Body of pancreas (tissue), 4 donors: ENCODE measurements around the gene FAM107B. TPM values are rescaled to one million over a fixed set of nuclear protein-coding genes. Genes with fewer than 3 reads are reported as not detected.

Experiments
- ATAC-seq: fragments of 150-250 bp; one replicate; pipeline ENCODE4 v1.9.1; 2016
- DNase-seq, 4 donors: peaks; one replicate each; pipeline ENCODE4 v3.0.0-alpha.2; 2019
- H3K27ac ChIP-seq, 4 donors: fragments of 200-600 bp; sonication (generic); 1 replicate in 3 of 4; 2 replicates in 1 of 4; pipeline versions ENCODE4 v1.5.1 to v1.6.1; 2016 to 2019; ENCODE audit warnings: mild to moderate bottlenecking in 1 of 4, mixed read lengths in 1 of 4, moderate library complexity in 1 of 4
- H3K27me3 ChIP-seq, 2 donors: fragments of 200-600 bp; sonication (generic); one replicate each; pipeline ENCODE4 v1.6.0; 2016; ENCODE audit warnings: mild to moderate bottlenecking in 1 of 2
- H3K36me3 ChIP-seq, 2 donors: fragments of 200-600 bp; sonication (generic); replicated peaks in 1 of 2; 2 replicates each; pipeline ENCODE4 v1.5.1; 2016; ENCODE audit warnings: low read depth in 2 of 2; ENCODE audit not compliant: insufficient read depth in 1 of 2
- H3K4me1 ChIP-seq: fragments of 200-600 bp; sonication (generic); one replicate; pipeline ENCODE4 v1.6.0; 2016
- H3K4me3 ChIP-seq, 2 donors: fragments of 200-600 bp; sonication (generic); 1 replicate in 1 of 2; 2 replicates in 1 of 2; pipeline ENCODE4 v1.5.1; 2016 to 2019
- H3K9me3 ChIP-seq, 3 donors: fragments of 200-600 bp; sonication (generic); 1 replicate in 2 of 3; 2 replicates in 1 of 3; pipeline ENCODE4 v1.5.1; 2016
- POLR2A ChIP-seq, 3 donors: fragments of 450-650 bp; IDR thresholded peaks; one replicate each; pipeline ENCODE4 v1.6.1; 2016; ENCODE audit warnings: antibody characterized with exemption in 3 of 3, mild to moderate bottlenecking in 2 of 3
- WGBS, 2 donors: methylation state at CpG; one replicate each; pipeline ENCODE4 v1.1.5; 2017; 5-methylcytosine and 5-hydroxymethylcytosine counted together
- intact Hi-C: fragments of 100-400 bp; cut with DNase I; formaldehyde crosslinking; loops from one replicate; pipeline ENCODE4 v1.15.1; 2023
- total RNA-seq, 2 donors: library from RNA; depleted of rRNA; stranded (reverse); fragments of >200 nt; gene quantifications; one replicate each; pipeline ENCODE4 v1.1.0, GENCODE V29; 2016
- TF ChIP-seq, protein P1 (sequence below), 7 experiments: fragments of 450-650 bp in 4 of 7; fragments of 200-600 bp in 3 of 7; sonication (generic) in 3 of 7; IDR thresholded peaks; one replicate each; pipeline ENCODE4 v1.5.1; 2016 to 2019; ENCODE audit warnings: antibody characterized with exemption in 7 of 7

Gene FAM107B
- total RNA-seq, 2 donors from 2014 or later: 19.4 to 45.9 TPM

- Histone ChIP-seq H3K4me1 (peaks cover 50% of the 10 kb centered on the region), H3K27ac (peak overlapping the region in 3 of 4 donors; percentile 54 to 64 (median 63)), H3K9me3 (no peaks in the 10 kb centered on the region), H3K27me3 (no peaks in the 10 kb centered on the region), H3K4me3 (no peak overlapping the region), H3K36me3 (no peaks in the 10 kb centered on the region)
- intact Hi-C loops: no loop called here
- DNase-seq (peak; percentile 51 to 71 (median 62)), ATAC-seq (peak; percentile 58)
- TF ChIP-seq POLR2A (IDR thresholded peaks at IDR 0.05): no peak
- TF ChIP-seq, protein P1, sequence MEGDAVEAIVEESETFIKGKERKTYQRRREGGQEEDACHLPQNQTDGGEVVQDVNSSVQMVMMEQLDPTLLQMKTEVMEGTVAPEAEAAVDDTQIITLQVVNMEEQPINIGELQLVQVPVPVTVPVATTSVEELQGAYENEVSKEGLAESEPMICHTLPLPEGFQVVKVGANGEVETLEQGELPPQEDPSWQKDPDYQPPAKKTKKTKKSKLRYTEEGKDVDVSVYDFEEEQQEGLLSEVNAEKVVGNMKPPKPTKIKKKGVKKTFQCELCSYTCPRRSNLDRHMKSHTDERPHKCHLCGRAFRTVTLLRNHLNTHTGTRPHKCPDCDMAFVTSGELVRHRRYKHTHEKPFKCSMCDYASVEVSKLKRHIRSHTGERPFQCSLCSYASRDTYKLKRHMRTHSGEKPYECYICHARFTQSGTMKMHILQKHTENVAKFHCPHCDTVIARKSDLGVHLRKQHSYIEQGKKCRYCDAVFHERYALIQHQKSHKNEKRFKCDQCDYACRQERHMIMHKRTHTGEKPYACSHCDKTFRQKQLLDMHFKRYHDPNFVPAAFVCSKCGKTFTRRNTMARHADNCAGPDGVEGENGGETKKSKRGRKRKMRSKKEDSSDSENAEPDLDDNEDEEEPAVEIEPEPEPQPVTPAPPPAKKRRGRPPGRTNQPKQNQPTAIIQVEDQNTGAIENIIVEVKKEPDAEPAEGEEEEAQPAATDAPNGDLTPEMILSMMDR (IDR thresholded peaks at IDR 0.05): no peak
- 54 to 55% methylated on average over 6 of the region's 6 CpGs for WGBS, 2 donors
These were observed 187.8 kb downstream of the FAM107B start for GRCh38 chr10:14586901-14587300.

DNA sequence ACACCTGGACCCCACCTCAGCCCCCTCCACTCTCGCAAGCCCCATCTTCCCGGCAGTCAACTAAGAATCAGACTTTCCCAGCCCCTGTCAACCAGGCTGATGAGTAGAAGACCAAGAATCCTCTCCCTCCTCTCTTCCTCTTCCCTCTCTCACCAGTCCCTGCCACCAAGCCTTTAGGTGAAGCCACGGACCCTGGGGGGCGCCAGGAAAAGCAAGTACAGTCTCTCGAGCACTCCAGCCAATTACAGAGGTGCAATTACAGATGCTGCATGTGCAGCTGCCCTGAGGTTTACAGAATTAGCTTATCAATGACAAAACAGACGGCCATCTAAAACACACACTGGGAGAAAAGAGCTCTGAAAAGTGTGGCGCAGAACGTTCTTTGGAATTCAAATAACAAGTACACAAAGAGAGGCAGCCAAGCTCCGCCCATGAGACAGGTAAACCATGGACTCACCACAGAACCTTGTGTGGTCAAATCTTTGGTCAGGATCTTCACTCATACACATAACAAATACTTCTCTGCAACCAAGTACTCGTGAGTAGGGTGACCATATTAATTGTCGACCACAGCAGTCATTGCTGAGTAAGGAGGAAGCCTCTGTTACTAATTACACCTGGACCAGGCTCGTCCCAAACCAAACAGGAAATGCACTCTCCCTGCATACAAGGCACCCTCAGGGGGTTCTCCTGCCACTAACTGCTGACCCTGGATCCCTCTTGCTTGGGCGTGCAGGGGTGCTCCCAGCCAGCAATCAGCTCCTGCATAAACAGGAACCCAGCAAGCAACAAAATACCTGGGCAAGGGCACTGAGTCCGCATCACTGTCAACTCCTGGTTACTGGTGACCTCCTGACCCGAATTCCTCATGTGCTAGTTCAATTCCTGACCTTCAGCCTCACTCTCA lies 189.2 kb downstream of the FAM107B start:
- 56 to 58% methylated on average over 15 of the region's 15 CpGs for WGBS, 2 donors
- Histone ChIP-seq H3K36me3 (no peaks in the 10 kb centered on the region), H3K27ac (peak overlapping the region; percentile 21 to 64 (median 52)), H3K4me1 (peaks cover 58% of the 10 kb centered on the region), H3K9me3 (no peaks in the 10 kb centered on the region), H3K27me3 (no peaks in the 10 kb centered on the region), H3K4me3 (no peak overlapping the region)
- peak; percentile 31 for ATAC-seq
- intact Hi-C loops: no loop called here
- DNase-seq: peak in 2 of 4 donors; percentile 48 to 75
- TF ChIP-seq, protein P1 (IDR thresholded peaks at IDR 0.05): no peak
- TF ChIP-seq POLR2A (IDR thresholded peaks at IDR 0.05): no peak

- no peaks in the 10 kb centered on the region for H3K36me3 ChIP-seq
- intact Hi-C loops: no loop called here
- peak overlapping the region in 1 of 4 donors; percentile 64 for H3K27ac ChIP-seq
- ATAC-seq (no peak), DNase-seq (no peak)
- WGBS, 2 donors: 88 to 91% methylated on average over 3 of the region's 3 CpGs
- H3K4me1 ChIP-seq: peaks cover 67% of the 10 kb centered on the region
- H3K27me3 ChIP-seq: no peaks in the 10 kb centered on the region
- TF ChIP-seq, protein P1 (IDR thresholded peaks at IDR 0.05): no peak
- TF ChIP-seq POLR2A (IDR thresholded peaks at IDR 0.05): no peak
- H3K4me3 ChIP-seq: no peak overlapping the region
- H3K9me3 ChIP-seq: no peaks in the 10 kb centered on the region
These were observed 190.0 kb downstream of the FAM107B start for GRCh38 chr10:14584661-14585060.

DNA sequence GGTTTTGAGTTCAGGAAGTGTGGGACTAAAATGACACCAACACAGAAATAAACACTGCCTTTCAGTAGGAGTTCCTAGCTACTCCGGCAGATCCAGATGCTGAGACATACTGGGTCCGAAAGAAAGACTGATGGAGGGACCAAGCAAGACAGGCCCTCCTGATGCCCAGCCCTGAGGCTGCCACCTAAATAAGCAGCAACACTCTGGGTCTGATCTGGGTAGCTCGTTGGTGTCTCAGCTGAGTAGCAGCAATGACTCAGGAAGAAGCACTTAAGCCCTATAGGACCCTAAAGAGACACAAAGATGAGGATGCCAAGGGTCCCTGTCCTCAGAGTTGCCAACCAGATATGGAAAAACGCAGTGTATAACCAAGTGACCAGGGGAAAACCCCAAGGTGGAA lies 190.7 kb downstream of the FAM107B start:
- ATAC-seq (no peak), DNase-seq (no peak)
- 81 to 82% methylated on average over 3 to 4 of the region's 4 CpGs for WGBS, 2 donors
- Histone ChIP-seq H3K4me1 (peaks cover 74% of the 10 kb centered on the region), H3K4me3 (no peak overlapping the region), H3K27ac (peak overlapping the region in 2 of 4 donors; percentile 2 to 7), H3K9me3 (no peaks in the 10 kb centered on the region), H3K27me3 (no peaks in the 10 kb centered on the region), H3K36me3 (no peaks in the 10 kb centered on the region)
- TF ChIP-seq POLR2A (IDR thresholded peaks at IDR 0.05): no peak
- TF ChIP-seq, protein P1 (IDR thresholded peaks at IDR 0.05): no peak
- intact Hi-C loops: no loop called here
